MG63 (cell line): ENCODE measurements around the gene ARMC10. TPM values are rescaled to one million over a fixed set of nuclear protein-coding genes. Genes with fewer than 3 reads are reported as not detected.

Experiments
- DNase-seq: peaks from one replicate; pipeline ENCODE4 v3.0.0-alpha.2; 2020
- H3K27me3 ChIP-seq: fragments of 250-450 bp; sonication (Bioruptor Pico); 2 replicates; pipeline ENCODE4 v1.5.1; 2020; ENCODE audit warnings: mild to moderate bottlenecking, moderate library complexity
- H3K36me3 ChIP-seq: fragments of 250-450 bp; sonication (Bioruptor Pico); 2 replicates; pipeline ENCODE4 v1.5.1; 2020; ENCODE audit warnings: mild to moderate bottlenecking, moderate library complexity
- H3K4me3 ChIP-seq: fragments of 250-450 bp; sonication (Bioruptor Pico); 2 replicates; pipeline ENCODE4 v1.5.1; 2020; ENCODE audit warnings: mild to moderate bottlenecking, moderate library complexity
- H3K9me3 ChIP-seq: fragments of 250-450 bp; sonication (Bioruptor Pico); 2 replicates; pipeline ENCODE4 v1.5.1; 2020; ENCODE audit warnings: mild to moderate bottlenecking, moderate library complexity
- total RNA-seq: library from RNA; depleted of rRNA; stranded (reverse); fragments of >200 nt; shearing (Covaris generic); gene quantifications from 2 replicates; pipeline ENCODE4 v1.2.3, GENCODE V29; 2014; ENCODE audit warnings: low replicate concordance

Gene ARMC10
- total RNA-seq, 1 experiment from 2014 or later = 32.3 TPM

DNA sequence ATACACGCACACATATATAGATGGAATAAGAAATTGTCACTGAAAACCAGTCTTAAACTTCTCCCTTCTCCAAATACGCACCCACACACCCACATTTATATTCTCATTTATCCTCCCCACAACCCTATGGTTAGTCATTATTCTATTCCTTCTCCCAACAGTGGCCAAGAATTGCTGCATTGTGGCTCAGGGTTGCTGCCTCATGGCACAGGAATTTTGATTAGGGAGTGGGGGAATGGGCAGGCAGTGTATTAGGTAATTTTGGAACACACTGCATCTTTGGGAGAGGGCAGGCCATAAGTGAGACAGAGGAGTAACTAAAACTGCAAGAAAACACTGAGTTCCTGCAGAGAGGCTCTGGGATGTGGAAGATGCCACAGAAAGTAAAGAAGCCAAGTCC, 38.2 kb downstream of the ARMC10 start:
- peak; percentile 83 for DNase-seq
- no peaks in the 10 kb centered on the region; the same call in 1 of the 2 replicates for H3K36me3 ChIP-seq
- H3K4me3 ChIP-seq = no peak overlapping the region
- no peaks in the 10 kb centered on the region for H3K27me3 ChIP-seq
- no peaks in the 10 kb centered on the region for H3K9me3 ChIP-seq

DNA sequence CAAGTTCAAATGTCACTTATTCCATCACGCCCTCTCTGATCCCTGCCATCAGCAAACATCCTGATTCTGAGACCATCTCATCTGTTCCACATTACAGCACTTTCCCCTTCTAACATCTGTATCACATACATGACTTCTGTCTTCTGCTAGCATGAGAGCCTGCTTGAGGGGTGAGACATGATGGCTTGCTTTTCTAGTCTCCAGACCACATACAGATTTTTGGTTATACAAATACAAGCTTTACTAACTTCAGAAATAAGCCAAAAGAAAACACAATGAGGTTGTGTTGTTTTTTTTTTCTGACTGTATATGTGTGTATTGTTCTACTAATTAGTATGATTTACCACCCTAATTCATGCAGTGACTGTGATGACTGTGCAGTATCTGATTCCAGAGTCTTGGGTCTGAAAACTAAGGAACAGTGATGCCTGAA, 39.7 kb downstream of the ARMC10 start:
- DNase-seq = no peak
- peaks cover 2% of the 10 kb centered on the region; the same call in 1 of the 2 replicates for H3K36me3 ChIP-seq

DNA sequence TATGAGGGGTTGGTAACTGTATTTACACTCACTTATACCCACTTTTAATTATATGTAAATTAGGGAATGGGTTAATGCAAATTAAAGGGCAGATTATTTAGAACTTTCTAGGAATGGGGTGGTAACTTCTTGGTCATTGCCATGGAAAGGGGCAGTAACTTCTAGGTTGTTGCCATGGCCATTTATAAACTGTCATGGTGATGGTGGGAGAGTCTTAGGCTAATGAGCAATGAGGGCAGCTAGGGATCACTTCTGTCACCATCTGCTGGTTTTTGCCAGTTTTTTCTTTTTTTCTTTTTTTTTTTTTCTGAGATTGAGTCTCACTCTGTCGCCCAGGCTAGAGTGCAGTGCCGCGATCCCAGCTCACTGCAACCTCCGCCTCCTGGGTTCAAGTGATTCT, 40.8 kb downstream of the ARMC10 start:
- DNase-seq = no peak
- Histone ChIP-seq H3K36me3 (peaks cover 4% of the 10 kb centered on the region; the same call in 1 of the 2 replicates), H3K27me3 (no peaks in the 10 kb centered on the region), H3K4me3 (no peak overlapping the region), H3K9me3 (no peaks in the 10 kb centered on the region)

More for the DNA sequence above, 39.7 kb downstream of the ARMC10 start:
- no peaks in the 10 kb centered on the region for H3K9me3 ChIP-seq
- no peak overlapping the region for H3K4me3 ChIP-seq
- H3K27me3 ChIP-seq = no peaks in the 10 kb centered on the region

DNA sequence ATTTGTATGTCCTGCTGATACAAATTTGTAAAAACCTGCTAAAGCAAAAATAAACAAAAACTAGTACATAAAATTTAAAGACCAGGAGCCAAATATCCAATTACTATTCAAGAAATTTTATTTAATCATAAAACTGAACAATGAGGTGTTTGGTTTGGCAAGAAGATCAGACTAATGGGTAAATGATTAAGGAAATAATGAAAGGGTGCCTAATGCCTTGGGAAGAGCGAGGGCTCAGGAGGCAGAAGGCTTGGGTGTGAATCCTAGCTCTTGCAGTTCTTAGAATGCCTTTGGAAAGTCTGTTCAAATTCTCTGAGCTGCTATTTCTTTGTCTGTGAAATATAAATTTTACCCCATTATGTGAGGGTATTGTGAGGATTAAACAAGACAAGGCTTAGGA, 41.6 kb downstream of the ARMC10 start:
- Histone ChIP-seq H3K9me3 (no peaks in the 10 kb centered on the region), H3K36me3 (peaks cover 4% of the 10 kb centered on the region; the same call in 1 of the 2 replicates), H3K4me3 (no peak overlapping the region), H3K27me3 (no peaks in the 10 kb centered on the region)
- DNase-seq = no peak

DNA sequence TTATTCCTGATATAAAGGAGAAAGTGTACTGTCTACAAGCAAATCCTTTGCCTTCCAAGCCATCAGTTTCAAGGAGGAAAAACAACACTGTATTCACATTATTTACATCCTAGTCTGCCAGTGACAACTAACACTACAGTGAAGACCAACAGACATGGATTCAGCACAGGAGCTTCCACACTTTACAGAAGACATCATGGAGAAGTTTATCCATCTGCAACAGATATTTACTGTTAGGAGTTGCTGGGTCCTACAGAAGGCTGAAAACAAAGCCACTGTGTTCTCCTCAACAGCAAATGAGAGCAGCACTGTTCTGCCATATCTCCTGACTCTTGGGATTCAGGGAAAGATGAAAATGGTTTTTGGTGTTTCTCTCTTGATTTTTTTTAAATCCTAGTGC, 42.1 kb downstream of the ARMC10 start:
- DNase-seq = no peak
- Histone ChIP-seq H3K9me3 (no peaks in the 10 kb centered on the region), H3K36me3 (peaks cover 4% of the 10 kb centered on the region; the same call in 1 of the 2 replicates), H3K27me3 (no peaks in the 10 kb centered on the region), H3K4me3 (no peak overlapping the region)

DNA sequence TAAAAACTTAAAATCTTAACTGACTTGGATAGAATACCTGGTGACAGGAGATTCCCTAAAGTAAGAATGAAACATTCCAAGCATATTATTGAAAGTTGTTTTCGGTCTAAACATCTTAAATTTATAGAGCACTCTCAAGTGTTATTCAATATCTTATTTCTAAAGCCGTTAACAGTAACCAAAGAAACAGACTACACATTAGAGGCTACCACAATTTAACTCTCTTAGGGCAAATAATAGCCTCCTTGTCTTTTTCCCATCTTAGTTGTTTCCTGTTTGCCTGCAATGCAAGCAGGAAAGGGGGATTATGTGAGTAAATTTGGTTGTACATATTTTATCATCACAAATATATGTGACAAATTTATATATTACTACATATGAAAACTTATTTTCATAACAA, 42.5 kb downstream of the ARMC10 start:
- no peak overlapping the region for H3K4me3 ChIP-seq
- H3K27me3 ChIP-seq = no peaks in the 10 kb centered on the region
- DNase-seq = no peak
- H3K36me3 ChIP-seq = peaks cover 4% of the 10 kb centered on the region; the same call in 1 of the 2 replicates
- H3K9me3 ChIP-seq = no peaks in the 10 kb centered on the region

DNA sequence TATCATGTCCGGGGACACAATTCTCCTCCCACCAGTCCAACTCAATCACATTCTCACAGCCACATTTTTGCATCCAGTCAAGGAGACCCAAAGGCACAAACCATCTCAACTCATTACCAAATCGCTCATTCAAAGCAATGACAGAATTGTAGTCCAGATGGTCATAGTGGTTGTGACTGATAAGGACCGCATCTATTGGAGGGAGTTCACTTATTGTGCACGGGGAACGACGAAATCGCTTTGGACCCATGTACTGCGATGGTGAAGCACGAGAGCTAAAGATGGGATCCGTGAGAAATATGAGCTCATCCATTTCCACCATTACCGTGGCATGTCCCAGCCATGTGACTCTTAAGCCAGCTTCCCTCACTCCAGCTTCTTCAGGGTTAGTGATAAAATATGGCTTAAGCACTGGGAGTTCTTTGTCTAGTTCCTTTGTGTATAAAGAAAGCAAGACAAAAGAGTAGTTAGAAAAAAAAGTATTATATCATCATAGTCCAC, 44.9 kb downstream of the ARMC10 start:
- Histone ChIP-seq H3K4me3 (no peak overlapping the region), H3K9me3 (no peaks in the 10 kb centered on the region), H3K27me3 (no peaks in the 10 kb centered on the region), H3K36me3 (peaks cover 6% of the 10 kb centered on the region; the same call in 1 of the 2 replicates)
- DNase-seq = no peak

DNA sequence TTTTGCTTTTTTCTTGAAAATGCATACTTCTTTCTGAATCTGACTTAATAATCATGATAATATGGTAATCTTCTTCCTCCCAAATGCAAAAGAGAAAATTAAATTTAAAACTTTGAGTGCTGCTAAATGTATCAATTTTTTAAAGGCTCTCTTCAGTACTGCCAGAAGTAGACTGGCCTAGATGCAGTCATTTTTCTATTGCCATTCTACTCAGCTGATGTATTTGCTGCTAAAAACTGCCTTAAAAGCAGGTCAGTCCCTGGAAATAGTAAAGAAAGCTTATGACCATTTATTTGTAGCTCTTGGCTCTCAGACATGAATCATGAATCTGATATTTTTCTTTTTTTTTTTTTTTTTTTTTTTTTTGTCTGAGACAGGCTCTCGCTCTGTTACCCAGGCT, 45.4 kb downstream of the ARMC10 start:
- no peaks in the 10 kb centered on the region for H3K27me3 ChIP-seq
- no peak for DNase-seq
- no peaks in the 10 kb centered on the region for H3K9me3 ChIP-seq
- no peak overlapping the region for H3K4me3 ChIP-seq
- H3K36me3 ChIP-seq = peaks cover 6% of the 10 kb centered on the region; the same call in 1 of the 2 replicates

DNA sequence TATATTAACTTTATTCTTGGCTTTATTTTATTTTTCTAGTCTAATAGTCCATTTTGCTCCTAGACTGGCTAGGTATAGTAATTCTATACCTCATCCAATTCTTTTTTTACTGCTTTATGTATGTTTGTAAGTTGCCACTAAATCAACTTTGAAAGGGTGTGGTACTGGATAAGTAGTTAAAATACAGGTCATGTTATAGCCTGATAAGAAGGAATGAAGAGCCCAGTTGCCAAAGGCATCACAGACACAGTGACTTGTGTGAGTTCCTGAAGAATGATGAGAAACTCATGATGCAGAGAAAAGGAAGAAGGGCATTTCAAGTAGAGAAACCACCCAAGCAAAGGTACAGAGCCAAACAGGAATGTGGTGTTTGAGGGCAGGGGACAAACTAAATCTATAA, 46.7 kb downstream of the ARMC10 start:
- no peaks in the 10 kb centered on the region for H3K27me3 ChIP-seq
- H3K9me3 ChIP-seq = no peaks in the 10 kb centered on the region
- DNase-seq = no peak
- H3K4me3 ChIP-seq = no peak overlapping the region
- peaks cover 6% of the 10 kb centered on the region; the same call in 1 of the 2 replicates for H3K36me3 ChIP-seq

DNA sequence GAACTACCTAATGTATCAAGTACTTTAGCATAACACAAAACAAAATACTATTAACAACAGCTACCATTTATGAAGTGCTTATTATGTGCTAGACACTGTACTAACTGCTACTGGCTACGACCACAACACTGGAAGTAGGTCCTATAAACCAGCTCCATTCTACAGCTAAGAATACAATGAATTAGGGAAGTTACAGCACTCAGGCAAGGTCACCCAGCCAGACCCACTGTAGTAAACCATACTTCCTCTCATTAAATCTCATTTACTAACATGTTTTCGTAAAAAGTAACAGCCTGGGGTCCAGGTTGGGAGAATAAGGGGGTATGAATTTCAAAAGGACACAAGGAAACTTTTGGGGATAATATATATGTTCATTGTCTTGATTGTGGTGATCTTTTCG, 48.6 kb downstream of the ARMC10 start:
- Histone ChIP-seq H3K27me3 (no peaks in the 10 kb centered on the region), H3K4me3 (no peak overlapping the region), H3K9me3 (no peaks in the 10 kb centered on the region), H3K36me3 (peaks cover 6% of the 10 kb centered on the region; the same call in 1 of the 2 replicates)
- DNase-seq = no peak

DNA sequence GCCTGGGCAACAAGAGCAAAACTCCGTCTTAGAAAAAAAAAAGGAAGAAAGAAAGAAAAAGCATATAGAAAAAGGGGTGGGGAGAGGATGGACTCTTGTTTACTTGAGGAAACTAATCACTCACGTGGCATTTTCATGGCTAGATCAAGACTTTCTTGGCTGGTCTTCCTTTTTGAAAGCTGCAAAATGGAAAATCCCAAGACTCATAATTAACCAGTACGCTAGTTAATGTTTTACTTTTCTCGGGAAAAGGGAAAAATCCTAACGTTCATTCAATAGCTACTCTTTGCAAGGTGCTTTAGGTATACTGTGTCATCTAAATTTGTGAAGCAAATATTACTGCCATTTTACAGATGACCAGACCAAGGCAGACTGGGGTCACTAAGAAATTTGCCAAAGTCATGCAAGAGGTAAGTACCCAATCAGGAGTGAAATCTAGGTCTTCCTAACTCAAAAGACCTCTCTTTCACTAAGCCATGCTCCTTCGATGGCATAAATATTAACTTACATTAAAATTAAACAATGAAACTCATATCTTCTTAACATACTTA, 49.6 kb downstream of the ARMC10 start:
- no peak overlapping the region for H3K4me3 ChIP-seq
- no peaks in the 10 kb centered on the region for H3K27me3 ChIP-seq
- H3K9me3 ChIP-seq = no peaks in the 10 kb centered on the region
- DNase-seq = no peak
- H3K36me3 ChIP-seq = peaks cover 5% of the 10 kb centered on the region; the same call in 1 of the 2 replicates

DNA sequence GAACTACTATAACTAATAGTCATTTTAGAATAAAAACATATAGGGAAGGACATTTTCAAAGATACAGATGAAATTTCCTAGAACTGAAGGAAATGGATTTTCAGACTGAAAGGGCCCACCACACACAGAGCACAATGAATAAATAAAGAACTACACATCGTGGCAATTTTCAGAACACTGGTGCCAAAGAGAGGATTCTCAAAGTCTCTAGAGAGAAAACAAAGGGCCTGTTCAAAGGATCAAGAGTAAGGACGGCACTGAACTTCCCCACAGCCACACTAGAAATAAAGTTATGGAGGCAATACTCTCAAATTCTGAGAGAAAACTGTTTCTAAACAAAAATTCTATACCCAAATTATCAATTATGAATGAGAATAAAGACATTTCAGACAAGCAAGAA, 52.1 kb downstream of the ARMC10 start:
- H3K36me3 ChIP-seq = peaks cover 2% of the 10 kb centered on the region; the same call in 1 of the 2 replicates
- DNase-seq = no peak
- H3K9me3 ChIP-seq = no peaks in the 10 kb centered on the region
- no peak overlapping the region for H3K4me3 ChIP-seq
- no peaks in the 10 kb centered on the region for H3K27me3 ChIP-seq

DNA sequence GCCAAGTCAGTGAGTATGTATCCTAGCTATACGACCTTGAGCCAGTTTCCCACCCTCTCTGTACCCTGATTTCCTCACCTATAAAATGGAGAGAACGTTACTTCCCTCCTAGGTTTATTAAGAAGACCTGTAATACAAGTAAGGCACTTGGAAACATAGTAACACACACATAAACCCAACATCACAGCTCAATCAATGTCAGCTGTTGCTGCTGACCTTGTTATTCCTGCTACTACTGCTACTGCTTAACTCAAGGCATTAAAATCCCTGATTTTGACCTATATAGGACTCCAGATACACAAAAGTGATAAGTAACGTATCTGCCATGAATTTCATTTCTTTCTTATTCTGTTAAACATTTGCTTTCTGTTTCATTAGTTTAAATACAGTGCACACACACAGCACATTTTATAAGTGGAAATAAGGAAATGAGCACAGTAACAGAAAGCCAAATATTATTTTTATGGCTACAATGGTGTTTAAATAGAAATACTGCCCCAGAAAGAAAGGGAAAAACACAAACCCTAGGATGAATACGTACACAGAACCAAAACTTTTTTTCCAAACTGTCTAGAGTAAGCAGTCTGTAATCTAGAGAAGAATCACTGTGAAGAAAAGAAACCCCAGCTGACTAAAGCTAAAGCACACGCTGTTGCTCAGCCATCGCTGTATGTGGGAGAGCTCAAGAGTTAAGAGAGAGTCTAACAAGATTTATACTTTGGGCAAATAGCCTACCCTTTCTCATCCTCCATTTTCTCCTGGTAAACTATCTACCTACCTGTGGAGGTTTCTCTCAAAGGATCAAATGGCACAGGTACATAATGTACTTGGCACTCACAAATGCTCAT, 55.0 kb downstream of the ARMC10 start:
- Histone ChIP-seq H3K9me3 (no peaks in the 10 kb centered on the region), H3K36me3 (no peaks in the 10 kb centered on the region; the same call in 1 of the 2 replicates), H3K27me3 (no peaks in the 10 kb centered on the region), H3K4me3 (no peak overlapping the region)
- no peak for DNase-seq

DNA sequence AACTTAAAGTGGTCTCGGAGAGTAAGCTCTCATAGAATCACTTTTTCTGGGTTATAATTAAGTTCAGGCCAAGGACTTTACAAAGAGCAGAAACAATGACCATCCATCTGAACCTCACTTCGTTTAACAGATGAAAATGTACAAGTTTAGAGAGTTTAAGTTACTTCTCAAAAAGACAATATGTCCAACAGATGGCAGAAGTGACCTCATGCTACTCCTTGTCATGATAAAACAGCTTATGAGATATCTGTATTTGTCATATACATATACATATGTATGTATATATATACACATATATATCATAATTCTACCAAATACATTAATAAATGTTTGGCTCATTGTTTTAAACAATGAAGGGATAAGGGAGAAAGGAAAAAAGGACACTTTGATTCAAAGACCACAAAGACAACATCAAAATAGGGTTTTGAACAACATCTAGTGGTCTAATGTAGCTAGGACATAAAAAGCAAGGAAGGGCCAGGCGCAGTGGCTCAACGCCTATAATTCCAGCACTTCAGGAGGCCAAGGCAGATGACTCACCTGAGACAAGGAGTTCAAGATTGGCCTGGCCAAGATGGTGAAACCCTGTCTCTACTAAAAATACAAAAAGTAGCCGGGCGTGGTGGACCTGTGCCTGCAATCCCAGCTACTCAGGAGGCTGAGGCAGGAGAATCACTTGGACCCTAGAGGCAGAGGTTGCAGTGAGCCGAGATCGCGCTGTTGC, 56.1 kb downstream of the ARMC10 start:
- H3K36me3 ChIP-seq = no peaks in the 10 kb centered on the region; the same call in 1 of the 2 replicates
- no peak overlapping the region for H3K4me3 ChIP-seq
- H3K27me3 ChIP-seq = no peaks in the 10 kb centered on the region
- no peak for DNase-seq
- H3K9me3 ChIP-seq = no peaks in the 10 kb centered on the region

DNA sequence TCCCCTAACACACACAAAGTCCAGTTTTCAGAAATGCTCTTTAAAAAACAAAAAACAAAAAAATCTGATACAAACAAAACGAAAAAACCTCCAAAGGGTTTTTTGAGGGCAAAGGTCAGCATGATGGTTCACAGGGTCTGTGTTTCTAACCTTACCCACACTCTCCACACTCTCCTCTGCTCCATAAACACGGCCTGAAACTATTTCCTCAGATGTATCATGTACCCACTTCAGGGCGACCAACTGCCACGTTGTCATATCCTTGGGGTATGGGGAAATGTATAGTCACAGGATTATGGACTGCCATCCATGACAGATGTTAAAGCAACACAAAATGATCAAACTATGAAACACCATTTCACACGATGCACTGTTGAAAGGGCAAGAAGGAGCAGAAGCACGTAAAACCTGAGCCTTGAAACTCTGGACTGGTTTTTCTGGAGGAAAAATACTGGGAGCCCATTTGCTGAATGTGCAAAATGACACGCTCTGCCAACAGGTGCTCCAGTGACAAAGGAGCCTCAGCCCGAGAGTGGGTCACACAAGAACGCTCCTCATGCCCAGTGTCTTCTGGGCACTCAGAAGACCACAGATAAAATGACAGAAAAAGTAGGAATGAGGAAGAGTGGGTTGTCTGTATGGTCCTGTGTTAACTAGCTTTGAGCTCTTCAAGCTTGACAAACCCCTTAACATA, 58.2 kb downstream of the ARMC10 start:
- H3K9me3 ChIP-seq = no peaks in the 10 kb centered on the region
- no peak overlapping the region for H3K4me3 ChIP-seq
- no peaks in the 10 kb centered on the region for H3K27me3 ChIP-seq
- H3K36me3 ChIP-seq = no peaks in the 10 kb centered on the region; the same call in 1 of the 2 replicates
- DNase-seq = no peak

DNA sequence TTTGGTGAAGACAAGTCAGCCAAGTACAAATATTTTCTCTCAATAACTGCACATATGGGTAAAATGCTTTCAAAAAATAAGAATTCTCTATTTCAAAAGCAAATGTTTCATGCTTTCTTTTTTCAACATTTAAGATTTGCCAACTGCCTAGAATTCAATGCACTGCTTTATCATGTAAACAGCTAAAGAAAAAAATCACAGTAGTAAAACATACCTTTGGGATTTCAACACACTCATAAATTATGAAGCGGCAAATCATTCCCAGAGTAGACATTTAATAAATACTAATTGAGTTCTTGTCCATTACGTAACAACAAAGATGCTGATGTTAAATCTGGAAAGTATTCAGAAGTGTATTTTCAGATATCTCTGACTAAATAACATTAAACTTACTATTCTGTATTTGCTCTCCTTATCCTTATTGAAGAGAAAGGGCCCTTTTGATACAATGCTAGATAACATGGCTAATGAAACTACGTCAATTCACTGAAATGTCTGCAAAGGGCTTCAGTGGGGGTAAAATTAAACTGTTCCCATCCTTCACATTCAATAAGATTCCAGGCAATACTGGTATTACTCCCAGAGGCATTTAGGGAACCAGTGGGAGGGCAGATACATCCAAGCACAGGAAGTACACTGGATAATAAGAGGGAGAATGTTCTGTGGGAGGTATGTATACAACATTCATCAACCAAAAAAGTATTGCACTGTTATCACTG, 60.1 kb downstream of the ARMC10 start:
- Histone ChIP-seq H3K4me3 (no peak overlapping the region), H3K36me3 (no peaks in the 10 kb centered on the region), H3K27me3 (no peaks in the 10 kb centered on the region), H3K9me3 (no peaks in the 10 kb centered on the region)
- no peak for DNase-seq
